Right lobe of liver (tissue), 6 donors: Measurements from ENCODE around the gene TFF2. TPM values are rescaled to one million over a fixed set of nuclear protein-coding genes. Genes with fewer than 3 reads are reported as not detected.
A peak's percentile ranks its signal among the peaks of the same experiment; 100 is the strongest.

Experiments used
- ATAC-seq, 4 donors: fragments of 200-7000 bp; cut with Tn5 transposase; one replicate each; pipeline ENCODE4 v1.9.1; 2020; ENCODE audit warnings: mild to moderate bottlenecking in 4 of 4, moderate library complexity in 4 of 4
- DNase-seq, 3 donors: peaks; one replicate each; pipeline ENCODE4 v3.0.0-alpha.2; 2020
- H3K27ac ChIP-seq, 3 donors: fragments of 200-600 bp; one replicate each; pipeline ENCODE4 v1.8.0; 2022
- H3K27me3 ChIP-seq, 2 donors: fragments of 200-600 bp; one replicate each; pipeline ENCODE4 v1.8.0; 2022
- H3K36me3 ChIP-seq, 4 donors: fragments of 200-600 bp; sonication (generic) in 1 of 4; one replicate each; pipeline versions ENCODE4 v1.5.1 to v1.8.0; 2017 to 2022; ENCODE audit warnings: control low read depth in 1 of 4
- H3K4me1 ChIP-seq, 4 donors: fragments of 200-600 bp; sonication (generic) in 1 of 4; one replicate each; pipeline versions ENCODE4 v1.5.1 to v1.8.0; 2017 to 2022; ENCODE audit warnings: control low read depth in 1 of 4
- H3K4me3 ChIP-seq, 3 donors: fragments of 200-600 bp; one replicate each; pipeline ENCODE4 v1.8.0; 2022
- H3K9me3 ChIP-seq, 4 donors: fragments of 200-600 bp; sonication (generic) in 1 of 4; one replicate each; pipeline versions ENCODE4 v1.5.1 to v1.8.0; 2017 to 2022; ENCODE audit warnings: control low read depth in 1 of 4
- POLR2A ChIP-seq: fragments of 450-650 bp; IDR thresholded peaks from one replicate; pipeline ENCODE4 v1.6.1; 2017; ENCODE audit warnings: antibody characterized with exemption, mild to moderate bottlenecking
- WGBS: methylation state at CpG from one replicate; pipeline ENCODE4 v1.1.6; 2018; ENCODE audit warnings: low coverage, low lambda C conversion rate; ENCODE audit not compliant: insufficient coverage; ENCODE audit errors: missing lambda C conversion rate; 5-methylcytosine and 5-hydroxymethylcytosine counted together
- intact Hi-C, 2 donors: fragments of 100-400 bp; cut with DNase I; formaldehyde crosslinking; loops; one replicate each; pipeline versions ENCODE4 v1.11.2 to v1.14.1; 2022
- total RNA-seq, 6 experiments: library from RNA; depleted of rRNA in 2 of 6; stranded (reverse); fragments of >200 nt in 2 of 6; fragmentation: NEBNext Ultra II Directional in 3 of 6; extraction: Animal tissue kit (Norgen Biotek cat#: 25700) in 3 of 6; gene quantifications; one replicate each; pipeline versions ENCODE4 v1.1.0 to v1.2.4, GENCODE V29; 2016 to 2023
- TF ChIP-seq, protein P1 (sequence below), 4 donors: fragments of 200-600 bp in 3 of 4; fragments of 450-650 bp in 1 of 4; IDR thresholded peaks; one replicate each; pipeline versions ENCODE4 v1.5.1 to v1.8.0; 2016 to 2022; ENCODE audit warnings: antibody characterized with exemption in 4 of 4, mild to moderate bottlenecking in 2 of 4
- donor health status: DM: no; HTN: yes; CAD: no.
- donor health status: DM: no; HTN: no; CAD: no.
- donor health status: DM: no; HTN: no; CAD: no.
- donor health status: DM: no; HTN: yes; CAD: no.
- donor health status: DM: no; HTN: yes; CAD: no.

Gene TFF2
- total RNA-seq, 6 experiments from 2014 or later, result 0.29 to 0.61 (median 0.49) TPM; not detected in 2

DNA sequence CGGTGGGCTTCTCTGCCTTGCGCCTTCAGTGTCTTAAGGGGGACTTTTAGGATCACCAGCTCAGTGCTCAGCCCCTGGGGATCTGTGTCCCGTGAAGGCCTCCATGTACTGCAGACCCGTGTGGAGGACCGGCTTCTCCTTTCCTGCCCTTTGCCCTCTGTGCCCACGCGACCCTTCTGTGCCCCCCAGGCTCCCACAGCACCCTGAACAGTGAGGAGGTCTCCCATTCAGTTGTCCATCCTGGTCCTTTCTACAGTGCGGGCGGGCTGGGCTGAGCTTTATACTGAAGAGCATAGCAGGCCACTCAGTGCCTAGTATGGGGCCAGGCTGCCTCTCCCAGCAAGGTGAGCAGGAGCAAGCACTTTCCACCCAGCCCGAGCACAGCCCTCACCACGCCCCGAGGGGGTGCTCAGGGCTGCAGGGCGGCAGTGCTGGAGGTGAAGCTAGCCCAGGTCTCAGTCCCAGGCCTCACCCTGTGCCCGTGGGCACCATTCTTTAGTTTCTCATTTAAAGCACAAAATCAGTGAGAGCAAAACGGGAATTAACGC is 23.2 kb upstream of the TFF2 start:
- TF ChIP-seq POLR2A, result no peak
- TF ChIP-seq, protein P1, sequence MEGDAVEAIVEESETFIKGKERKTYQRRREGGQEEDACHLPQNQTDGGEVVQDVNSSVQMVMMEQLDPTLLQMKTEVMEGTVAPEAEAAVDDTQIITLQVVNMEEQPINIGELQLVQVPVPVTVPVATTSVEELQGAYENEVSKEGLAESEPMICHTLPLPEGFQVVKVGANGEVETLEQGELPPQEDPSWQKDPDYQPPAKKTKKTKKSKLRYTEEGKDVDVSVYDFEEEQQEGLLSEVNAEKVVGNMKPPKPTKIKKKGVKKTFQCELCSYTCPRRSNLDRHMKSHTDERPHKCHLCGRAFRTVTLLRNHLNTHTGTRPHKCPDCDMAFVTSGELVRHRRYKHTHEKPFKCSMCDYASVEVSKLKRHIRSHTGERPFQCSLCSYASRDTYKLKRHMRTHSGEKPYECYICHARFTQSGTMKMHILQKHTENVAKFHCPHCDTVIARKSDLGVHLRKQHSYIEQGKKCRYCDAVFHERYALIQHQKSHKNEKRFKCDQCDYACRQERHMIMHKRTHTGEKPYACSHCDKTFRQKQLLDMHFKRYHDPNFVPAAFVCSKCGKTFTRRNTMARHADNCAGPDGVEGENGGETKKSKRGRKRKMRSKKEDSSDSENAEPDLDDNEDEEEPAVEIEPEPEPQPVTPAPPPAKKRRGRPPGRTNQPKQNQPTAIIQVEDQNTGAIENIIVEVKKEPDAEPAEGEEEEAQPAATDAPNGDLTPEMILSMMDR (IDR thresholded peaks at IDR 0.05), result no peak
- intact Hi-C loops, result no loop called here
- H3K4me1 ChIP-seq, result no peaks in the 10 kb centered on the region
- H3K27ac ChIP-seq, result no peak overlapping the region
- ATAC-seq (no peak), DNase-seq (peak in 1 of 3 donors; percentile 31)
- no peaks in the 10 kb centered on the region for H3K27me3 ChIP-seq
- H3K9me3 ChIP-seq, result no peaks in the 10 kb centered on the region
- no peak overlapping the region for H3K4me3 ChIP-seq
- WGBS, result 58% methylated on average over 5 of the region's 16 CpGs
- no peaks in the 10 kb centered on the region for H3K36me3 ChIP-seq

DNA sequence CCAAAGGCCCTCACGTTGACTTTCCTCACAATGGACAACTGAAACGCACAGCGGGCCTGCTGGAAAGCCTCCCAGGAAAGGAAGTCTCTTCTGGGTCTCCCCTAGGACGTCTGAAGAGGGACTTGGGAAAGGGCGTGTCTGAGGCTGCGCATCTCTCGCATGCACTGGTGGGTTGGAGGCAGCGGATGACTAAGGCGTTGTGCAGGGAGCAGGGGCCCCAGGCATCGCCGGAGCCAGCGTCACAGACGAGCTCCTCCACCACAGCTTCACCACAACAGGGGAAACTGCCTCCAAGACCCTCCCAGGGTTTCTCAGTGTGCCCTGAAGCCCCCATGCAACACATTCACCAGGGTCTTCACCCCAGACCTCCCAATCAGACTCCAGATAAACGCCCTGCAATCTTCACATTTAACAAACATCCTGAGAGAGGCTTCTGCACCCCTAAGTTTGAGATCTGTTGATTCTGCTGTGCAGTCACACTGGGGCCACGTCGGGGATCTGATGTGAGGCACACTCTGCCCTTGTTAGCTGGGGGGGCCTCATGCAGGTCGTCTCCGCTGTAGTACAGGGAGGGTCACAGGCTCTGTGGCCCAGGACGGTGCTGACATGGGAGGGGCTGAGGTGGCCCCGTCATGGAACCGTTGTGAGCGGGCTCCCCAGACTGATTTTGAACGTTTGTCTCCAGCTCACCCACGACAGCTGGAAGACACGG is 22.6 kb upstream of the TFF2 start:
- no peaks in the 10 kb centered on the region for H3K36me3 ChIP-seq
- ATAC-seq (no peak), DNase-seq (peak in 1 of 3 donors; percentile 25)
- no peak overlapping the region for H3K27ac ChIP-seq
- H3K4me1 ChIP-seq, result no peaks in the 10 kb centered on the region
- H3K27me3 ChIP-seq, result no peaks in the 10 kb centered on the region
- no peak for TF ChIP-seq POLR2A
- TF ChIP-seq, protein P1 (IDR thresholded peaks at IDR 0.05), result no peak
- H3K9me3 ChIP-seq, result no peaks in the 10 kb centered on the region
- H3K4me3 ChIP-seq, result no peak overlapping the region
- WGBS, result 53% methylated on average over 4 of the region's 25 CpGs
- intact Hi-C loops, result no loop called here

DNA sequence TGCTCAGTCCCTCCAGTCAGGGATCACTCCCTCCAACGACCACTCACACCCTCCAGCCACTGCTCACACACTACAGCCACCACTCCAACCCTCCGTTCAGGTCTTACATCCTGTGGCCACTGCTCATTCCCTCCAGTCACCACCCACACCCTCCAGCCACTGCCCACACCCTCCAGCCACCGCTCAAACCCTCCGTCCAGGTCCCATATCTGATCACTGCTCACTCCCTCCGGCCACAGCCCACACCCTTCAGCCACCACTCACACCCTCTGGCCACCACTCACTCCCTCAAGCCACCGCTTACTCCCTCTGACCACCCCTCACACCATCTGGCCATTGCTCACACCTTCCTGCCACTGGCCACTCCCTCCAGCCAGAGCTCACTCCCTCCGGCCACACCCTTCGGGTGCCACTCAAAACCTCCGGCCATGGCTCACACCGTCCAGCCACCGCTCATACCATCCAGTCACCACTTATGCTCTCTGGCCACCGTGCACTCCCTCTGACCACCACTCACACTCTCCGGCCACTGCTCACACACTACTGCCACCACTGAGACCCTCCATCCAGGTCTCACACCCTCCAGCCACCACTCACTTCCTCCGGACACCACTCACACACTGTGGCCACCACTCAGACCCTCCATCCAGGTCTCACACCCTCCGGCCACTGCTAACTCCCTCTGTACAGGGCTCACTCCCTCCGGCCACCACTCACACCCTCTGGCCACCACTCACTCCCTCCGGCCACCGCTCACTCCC is 20.3 kb upstream of the TFF2 start:
- H3K4me3 ChIP-seq, result no peak overlapping the region
- H3K9me3 ChIP-seq, result no peaks in the 10 kb centered on the region
- H3K27me3 ChIP-seq, result no peaks in the 10 kb centered on the region
- ATAC-seq, result no peak
- H3K4me1 ChIP-seq, result no peaks in the 10 kb centered on the region
- no peaks in the 10 kb centered on the region for H3K36me3 ChIP-seq
- WGBS, result 73% methylated on average over 17 of the region's 18 CpGs
- intact Hi-C loops, result no loop called here
- peak in 1 of 3 donors; percentile 30 for DNase-seq
- no peak overlapping the region for H3K27ac ChIP-seq
- TF ChIP-seq, protein P1 (IDR thresholded peaks at IDR 0.05), result no peak
- no peak for TF ChIP-seq POLR2A

DNA sequence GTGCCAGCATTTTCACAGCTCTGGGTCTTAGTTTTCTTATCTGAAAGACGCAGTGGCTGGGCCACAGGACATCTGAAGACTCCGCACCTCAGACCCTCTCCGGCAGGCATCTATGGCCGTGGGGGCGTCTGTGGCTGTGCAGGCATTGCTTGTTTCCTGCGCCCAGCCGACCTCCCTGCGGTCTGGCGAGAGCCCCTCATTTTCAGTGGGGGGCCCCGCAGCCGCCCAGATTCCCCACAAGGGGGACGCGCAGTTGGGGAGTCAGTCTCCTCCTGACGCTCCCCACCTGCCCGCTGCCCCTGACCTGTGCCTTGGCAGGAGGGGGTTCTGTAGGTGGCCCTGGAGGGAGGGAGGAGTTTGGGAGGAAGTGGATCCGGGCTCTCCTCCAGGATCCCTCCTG is 19.0 kb upstream of the TFF2 start:
- Histone ChIP-seq H3K4me1 (no peaks in the 10 kb centered on the region), H3K27me3 (no peaks in the 10 kb centered on the region), H3K9me3 (no peaks in the 10 kb centered on the region), H3K4me3 (no peak overlapping the region), H3K36me3 (no peaks in the 10 kb centered on the region), H3K27ac (no peak overlapping the region)
- ATAC-seq (no peak), DNase-seq (peak in 1 of 3 donors; percentile 54)
- TF ChIP-seq, protein P1 (IDR thresholded peaks at IDR 0.05), result no peak
- no peak for TF ChIP-seq POLR2A
- no CpG with 5 or more reads among the region's 16 CpGs for WGBS
- intact Hi-C loops, result no loop called here
